HG03469 (cell line): ENCODE data around the gene FAM234B.
"Not testable (repeated sequence)": the region's sequence is repeated elsewhere in the genome, so short reads cannot be mapped to it uniquely, and the experiment has no call there.

Source experiments
- ATAC-seq: cut with Tn5 transposase; IDR thresholded peaks from one replicate; pipeline ENCODE4 v1.9.1; 2021; ENCODE audit warnings: mild to moderate bottlenecking, moderate library complexity, moderate number of reproducible peaks; ENCODE audit not compliant: unreplicated experiment

FAM234B gene

GRCh38 chr12:13022851-13023271, 21.3 kb upstream of the FAM234B start:
- ATAC-seq = no peak

DNA sequence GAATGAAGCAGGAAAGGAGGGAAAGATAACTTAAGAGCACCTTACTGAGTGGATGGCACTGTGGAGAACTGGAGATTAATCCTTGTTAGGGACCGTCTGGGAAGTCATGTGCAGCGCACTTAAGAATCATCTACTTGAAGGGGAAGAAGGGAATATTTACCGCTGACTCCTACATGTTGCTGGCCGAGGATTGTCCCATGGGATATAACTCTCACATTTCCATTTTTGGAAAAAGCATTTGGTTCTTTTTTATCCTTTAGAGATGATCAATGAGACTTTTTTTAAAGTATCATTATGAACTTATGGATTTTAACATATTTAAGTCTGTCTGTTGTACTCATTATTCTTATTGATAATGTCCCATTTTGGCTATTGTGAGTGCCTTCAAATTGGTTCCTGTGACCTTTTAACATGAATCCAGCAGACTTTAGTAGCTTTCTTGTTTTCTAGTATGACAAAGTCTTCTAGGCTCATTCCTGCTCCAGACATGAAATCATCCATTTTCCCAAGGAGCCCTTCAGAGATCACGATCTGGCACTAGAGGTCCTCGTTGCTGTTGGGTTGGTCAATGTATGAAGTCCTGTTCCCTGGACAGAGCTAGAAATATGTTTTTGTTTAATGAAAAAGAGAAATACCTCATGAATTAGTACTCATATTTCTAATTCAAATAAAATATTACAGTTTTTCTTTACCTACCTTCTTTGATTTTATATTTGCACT, 20.2 kb upstream of the FAM234B start:
- ATAC-seq = no peak

DNA sequence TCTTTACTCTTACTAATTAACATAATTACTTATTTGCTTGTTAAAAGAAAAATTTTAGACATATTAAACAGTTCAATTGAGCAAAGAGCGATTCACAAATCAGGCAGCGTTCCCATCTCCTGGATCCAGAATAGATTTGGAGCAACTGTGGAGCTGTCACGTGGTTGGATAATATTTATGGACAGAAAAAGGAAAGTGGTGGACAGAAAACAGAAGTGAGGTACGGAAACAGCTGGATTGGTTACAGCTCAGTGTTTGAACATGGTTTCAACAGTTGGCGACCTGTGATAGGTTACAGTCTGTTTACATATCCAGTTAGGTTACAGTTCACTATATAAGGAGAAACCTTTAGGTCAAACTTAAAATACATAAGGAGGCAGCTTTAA, 19.7 kb upstream of the FAM234B start:
- no peak for ATAC-seq

DNA sequence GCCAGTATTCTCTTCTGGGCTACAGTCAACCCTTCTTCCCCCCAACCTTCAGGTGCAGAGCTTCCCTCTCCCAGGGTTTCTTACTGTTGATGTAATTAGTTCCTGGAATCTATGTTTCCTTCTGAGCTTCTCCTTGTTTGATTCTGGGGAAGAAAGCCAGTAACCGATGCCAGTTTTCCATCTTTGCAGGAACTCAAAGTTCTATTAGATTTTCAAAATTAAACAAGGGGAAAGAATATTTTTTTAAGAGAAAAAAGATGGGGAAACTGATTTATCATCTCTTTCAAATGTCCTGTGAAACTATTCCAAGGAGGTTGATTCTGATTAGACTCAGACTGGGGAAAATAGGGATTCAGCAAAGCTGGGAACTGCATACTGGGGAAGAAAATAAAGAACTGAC, 17.9 kb upstream of the FAM234B start:
- no peak for ATAC-seq

- no peak for ATAC-seq
Measured at GRCh38 chr12:13027032-13027431, 17.1 kb upstream of the FAM234B start.

- no peak for ATAC-seq
Measured at GRCh38 chr12:13027508-13027907, 16.7 kb upstream of the FAM234B start.

GRCh38 chr12:13028825-13029570, 15.2 kb upstream of the FAM234B start:
- ATAC-seq = no peak

- ATAC-seq = no peak
Measured at GRCh38 chr12:13030541-13031291, 13.5 kb upstream of the FAM234B start.

- ATAC-seq = no peak
Measured at GRCh38 chr12:13032164-13032563, 12.0 kb upstream of the FAM234B start.

DNA sequence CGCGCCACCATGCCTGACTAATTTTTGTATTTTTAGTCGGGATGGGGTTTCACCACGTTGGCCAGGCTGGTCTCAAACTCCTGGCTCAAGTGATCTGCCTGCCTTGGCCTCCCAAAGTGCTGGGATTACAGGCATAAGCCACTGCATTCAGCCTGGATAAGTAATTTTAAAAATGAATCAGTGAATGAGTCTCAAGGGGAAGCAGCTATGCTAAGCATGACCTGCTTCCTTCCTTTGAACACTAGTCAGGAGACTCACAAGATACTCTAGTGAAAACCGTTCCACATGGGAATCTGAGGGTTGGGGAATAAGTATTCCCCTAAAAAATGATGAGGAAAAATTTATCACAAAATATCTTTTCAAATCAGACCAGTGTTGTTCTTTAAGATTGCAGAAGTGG, 10.7 kb upstream of the FAM234B start:
- ATAC-seq = no peak

GRCh38 chr12:13035335-13035734, 8.8 kb upstream of the FAM234B start:
- ATAC-seq = not testable (repeated sequence)

DNA sequence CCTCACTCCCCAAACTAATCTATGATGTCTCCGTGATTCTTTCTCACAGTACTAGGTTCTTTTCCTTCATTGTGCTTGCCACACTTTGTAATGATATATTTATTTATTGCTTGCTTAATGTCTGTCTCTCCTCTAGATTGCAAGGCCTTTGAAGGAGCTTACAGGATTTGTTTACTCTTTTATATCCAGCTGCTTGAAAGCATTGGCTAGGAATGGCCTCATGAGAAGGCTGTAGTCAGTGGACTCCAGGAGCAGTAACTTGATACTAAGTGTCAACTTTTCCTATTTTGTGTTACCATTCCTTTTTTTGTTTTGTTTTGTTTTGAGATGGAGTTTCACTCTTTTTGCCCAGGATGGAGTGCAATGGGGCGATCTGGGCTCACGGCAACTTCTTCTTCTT, 7.3 kb upstream of the FAM234B start:
- no peak for ATAC-seq

DNA sequence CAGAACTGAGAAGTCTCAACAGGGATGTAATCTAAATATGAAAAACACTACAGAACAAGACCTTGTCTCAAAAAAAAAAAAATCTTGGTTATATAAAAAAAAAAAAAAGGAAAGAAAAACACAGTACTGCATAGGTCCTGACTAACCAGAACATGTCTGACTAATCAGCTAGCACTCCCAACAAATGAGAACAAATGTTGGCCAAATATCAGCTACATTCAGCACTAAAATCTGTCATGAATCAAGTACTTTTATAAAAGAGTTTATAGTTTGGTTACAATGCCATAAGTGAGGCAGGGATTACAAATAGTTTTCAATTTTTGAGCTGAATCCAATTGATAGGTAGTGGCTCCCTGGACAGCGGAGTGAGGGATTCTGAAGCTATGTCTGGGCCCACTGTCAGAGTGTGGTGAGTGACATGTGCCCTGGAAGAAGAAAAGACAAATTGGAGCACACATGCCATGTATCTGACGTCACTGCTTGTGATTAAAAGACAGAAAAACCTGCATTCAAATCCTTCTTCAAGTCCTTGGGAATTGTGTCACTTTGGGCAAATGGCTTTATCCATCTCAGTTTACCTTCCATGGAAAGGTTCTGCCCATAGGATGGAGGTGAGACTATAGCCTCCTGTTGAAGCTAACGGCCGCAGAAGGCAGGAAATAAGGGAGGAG, 5.6 kb upstream of the FAM234B start:
- ATAC-seq = no peak

GRCh38 chr12:13039328-13039956, 4.7 kb upstream of the FAM234B start:
- ATAC-seq = no peak

- no peak for ATAC-seq
Measured at GRCh38 chr12:13041224-13041623, 3.0 kb upstream of the FAM234B start.

GRCh38 chr12:13042666-13043230, 1.4 kb upstream of the FAM234B start:
- ATAC-seq = no peak

DNA sequence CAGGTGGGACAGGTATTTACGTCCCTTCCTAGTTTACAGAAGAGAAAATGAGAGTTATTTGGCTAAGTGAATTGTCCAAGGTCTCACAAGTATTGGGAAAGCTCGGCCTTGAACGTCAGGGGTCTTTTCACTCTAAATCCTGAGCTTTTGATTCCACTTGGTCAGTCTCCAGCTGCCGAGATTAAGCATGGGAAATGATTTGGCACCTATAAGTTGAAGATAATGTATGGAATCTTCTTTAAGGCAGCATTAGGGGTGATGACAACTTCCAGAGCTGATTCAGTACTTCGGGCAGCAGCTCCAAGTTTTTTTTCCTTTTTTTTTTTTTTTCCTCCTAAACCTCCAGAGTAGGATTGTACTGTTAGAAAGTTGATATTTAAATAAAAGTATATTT, 722 bp downstream of the FAM234B start:
- ATAC-seq = no peak

DNA sequence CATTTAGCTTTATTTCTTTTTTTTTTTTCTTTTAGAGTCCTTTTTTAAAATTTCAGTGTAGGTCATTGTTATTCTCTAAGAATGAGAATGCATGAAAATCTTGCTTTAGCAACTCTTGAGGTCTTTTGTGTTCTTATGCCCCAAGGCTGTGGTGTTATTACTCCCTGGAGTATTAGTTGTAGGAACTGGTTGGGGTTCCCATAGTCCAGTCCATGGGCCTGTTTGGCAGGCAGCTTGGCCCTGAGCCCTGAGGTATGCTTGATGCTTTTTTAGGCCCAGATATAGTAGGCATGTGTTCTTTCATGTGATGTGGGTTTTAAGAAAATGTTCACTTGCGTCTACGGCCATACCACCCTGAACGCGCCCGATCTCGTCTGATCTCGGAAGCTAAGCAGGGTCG, 1.6 kb downstream of the FAM234B start:
- no peak for ATAC-seq

- no peak for ATAC-seq
Measured at GRCh38 chr12:13046964-13047363, 2.8 kb downstream of the FAM234B start.

DNA sequence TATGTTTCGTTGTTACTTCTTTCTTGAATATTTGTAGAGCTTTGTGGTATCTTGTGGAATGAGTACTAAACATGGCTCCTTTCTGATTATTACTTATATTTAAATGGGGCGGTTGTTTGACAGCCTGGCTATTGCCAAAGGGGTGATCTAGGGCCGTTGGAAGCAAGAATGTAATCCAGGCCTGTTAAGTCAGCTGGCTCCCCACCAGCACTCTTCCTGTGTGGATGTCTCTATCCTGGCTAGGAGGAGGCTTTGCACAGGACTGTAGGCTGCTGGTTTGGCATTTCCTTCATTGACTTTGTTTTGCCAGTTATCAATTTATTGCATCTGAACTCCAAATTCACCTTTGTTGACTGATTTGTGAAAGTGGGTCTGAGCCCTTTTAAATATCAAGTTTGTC, 5.6 kb downstream of the FAM234B start:
- no peak for ATAC-seq
